CD14-positive monocyte (primary cell): ENCODE measurements around the gene EIF5A2. TPM values are rescaled to one million over a fixed set of nuclear protein-coding genes. Genes with fewer than 3 reads are reported as not detected.
"Not testable (repeated sequence)": the region's sequence is repeated elsewhere in the genome, so short reads cannot be mapped to it uniquely, and the experiment has no call there.

ENCODE experiments used
- DNase-seq, 3 donors: peaks; one replicate each; pipeline ENCODE4 v3.0.0-alpha.2; 2011 to 2022
- H2AFZ ChIP-seq: 2 replicates; pipeline ENCODE4 v1.6.0; 2012; ENCODE audit warnings: mild to moderate bottlenecking, low read depth, low read length, inconsistent platforms; ENCODE audit not compliant: insufficient read depth, poor library complexity, severe bottlenecking
- H3K27ac ChIP-seq, 2 donors: 1 replicate in 1 of 2; 2 replicates in 1 of 2; pipeline ENCODE4 v1.5.1; 2012 to 2013; ENCODE audit warnings: low read length in 2 of 2, control low read depth in 1 of 2, inconsistent platforms in 1 of 2, low read depth in 1 of 2, mild to moderate bottlenecking in 1 of 2
- H3K27me3 ChIP-seq, 2 donors: one replicate each; pipeline versions ENCODE4 v1.6.0 to v1.6.1; 2011 to 2013; ENCODE audit warnings: low read length in 2 of 2; ENCODE audit not compliant: control insufficient read depth in 2 of 2, insufficient read depth in 2 of 2
- H3K36me3 ChIP-seq, 2 donors: replicated peaks in 1 of 2; 1 replicate in 1 of 2; 2 replicates in 1 of 2; pipeline versions ENCODE4 v1.5.1 to v1.6.1; 2012 to 2013; ENCODE audit warnings: low read length in 2 of 2, control low read depth in 1 of 2, inconsistent platforms in 1 of 2, mild to moderate bottlenecking in 1 of 2; ENCODE audit not compliant: insufficient read depth in 2 of 2, control insufficient read depth in 1 of 2
- H3K4me1 ChIP-seq, 2 donors: 1 replicate in 1 of 2; 2 replicates in 1 of 2; pipeline versions ENCODE4 v1.5.1 to v1.6.1; 2012 to 2013; ENCODE audit warnings: low read length in 2 of 2, control low read depth in 1 of 2, inconsistent platforms in 1 of 2, mild to moderate bottlenecking in 1 of 2, moderate library complexity in 1 of 2; ENCODE audit not compliant: insufficient read depth in 2 of 2, control insufficient read depth in 1 of 2
- H3K4me2 ChIP-seq: replicated peaks from 2 replicates; pipeline ENCODE3; 2012; ENCODE audit warnings: low read length, moderate library complexity, mild to moderate bottlenecking; ENCODE audit not compliant: poor library complexity, severe bottlenecking; ENCODE audit errors: extremely low read depth
- H3K4me3 ChIP-seq, 3 experiments: fragments of 200-600 bp in 1 of 3; sonication (generic) in 1 of 3; replicated peaks in 1 of 3; 1 replicate in 2 of 3; 2 replicates in 1 of 3; pipeline ENCODE4 v1.5.1; 2011 to 2013; ENCODE audit warnings: low read length in 3 of 3, mild to moderate bottlenecking in 3 of 3, control low read depth in 2 of 3, low read depth in 2 of 3, inconsistent platforms in 1 of 3, moderate library complexity in 1 of 3
- H3K79me2 ChIP-seq: 2 replicates; pipeline ENCODE4 v1.6.0; 2012; ENCODE audit warnings: mild to moderate bottlenecking, control low read depth, inconsistent platforms, low read length, moderate library complexity; ENCODE audit not compliant: insufficient read depth
- H3K9ac ChIP-seq: 2 replicates; pipeline ENCODE4 v1.6.0; 2017; ENCODE audit warnings: low read length, mild to moderate bottlenecking; ENCODE audit not compliant: insufficient read depth, poor library complexity, severe bottlenecking
- H3K9me3 ChIP-seq, 2 donors: replicated peaks in 1 of 2; 1 replicate in 1 of 2; 2 replicates in 1 of 2; pipeline versions ENCODE4 v1.5.1 to v1.6.1; 2012 to 2013; ENCODE audit warnings: low read length in 2 of 2, control low read depth in 1 of 2; ENCODE audit not compliant: control insufficient read depth in 1 of 2, insufficient read depth in 1 of 2
- H4K20me1 ChIP-seq: 2 replicates; pipeline ENCODE4 v1.6.0; 2012; ENCODE audit warnings: mild to moderate bottlenecking, low read length, control low read depth, moderate library complexity; ENCODE audit not compliant: insufficient read depth
- H3K27ac Mint-ChIP-seq, 7 donors: one replicate each; pipeline ENCODE4 v1.8.0; 2020; ENCODE audit warnings: mild to moderate bottlenecking in 7 of 7, mixed read lengths in 7 of 7, moderate library complexity in 6 of 7, inconsistent platforms in 2 of 7
- H3K27me3 Mint-ChIP-seq, 3 donors: one replicate each; pipeline ENCODE4 v1.8.0; 2021 to 2022; ENCODE audit warnings: low read depth in 3 of 3, mild to moderate bottlenecking in 3 of 3, mixed read lengths in 3 of 3, moderate library complexity in 3 of 3, inconsistent platforms in 1 of 3
- H3K36me3 Mint-ChIP-seq, 2 donors: one replicate each; pipeline ENCODE4 v1.8.0; 2020; ENCODE audit warnings: mixed read lengths in 2 of 2, inconsistent platforms in 1 of 2, mild to moderate bottlenecking in 1 of 2
- H3K4me1 Mint-ChIP-seq: one replicate; pipeline ENCODE4 v1.8.0; 2020; ENCODE audit warnings: mild to moderate bottlenecking, mixed read lengths
- H3K4me3 Mint-ChIP-seq, 2 donors: one replicate each; pipeline ENCODE4 v1.8.0; 2020; ENCODE audit warnings: mild to moderate bottlenecking in 2 of 2, mixed read lengths in 2 of 2, moderate library complexity in 1 of 2
- H3K9me3 Mint-ChIP-seq, 7 donors: one replicate each; pipeline ENCODE4 v1.8.0; 2020 to 2022; ENCODE audit warnings: mixed read lengths in 7 of 7, mild to moderate bottlenecking in 6 of 7, moderate library complexity in 6 of 7, inconsistent platforms in 2 of 7
- WGBS: methylation state at CpG from one replicate; pipeline ENCODE4 v1.1.5; 2013; ENCODE audit warnings: missing lambda C conversion rate; ENCODE audit not compliant: insufficient coverage; 5-methylcytosine and 5-hydroxymethylcytosine counted together
- intact Hi-C, 2 donors: fragments of 100-400 bp; cut with micrococcal nuclease; formaldehyde crosslinking; loops; one replicate each; pipeline versions ENCODE4 v1.15.0 to v1.15.1; 2023
- polyA plus RNA-seq, 3 donors: library from polyadenylated mRNA; depleted of rRNA in 1 of 3; unstranded in 2 of 3; stranded (reverse) in 1 of 3; fragments of 300-500 nt in 2 of 3; fragments of >200 nt in 1 of 3; fragmentation: Illumina TruSeq in 2 of 3; gene quantifications; 1 replicate in 2 of 3; 2 replicates in 1 of 3; pipeline ENCODE4 v1.2.3, GENCODE V29; 2012 to 2021
- TF ChIP-seq, protein P1 (sequence below): fragments of 200-600 bp; IDR thresholded peaks from one replicate; pipeline ENCODE4 v1.8.0; 2022; ENCODE audit warnings: antibody characterized with exemption, mild to moderate bottlenecking

EIF5A2 gene
- polyA plus RNA-seq, 3 donors = 0.49 to 5.4 (median 1.4) TPM

DNA sequence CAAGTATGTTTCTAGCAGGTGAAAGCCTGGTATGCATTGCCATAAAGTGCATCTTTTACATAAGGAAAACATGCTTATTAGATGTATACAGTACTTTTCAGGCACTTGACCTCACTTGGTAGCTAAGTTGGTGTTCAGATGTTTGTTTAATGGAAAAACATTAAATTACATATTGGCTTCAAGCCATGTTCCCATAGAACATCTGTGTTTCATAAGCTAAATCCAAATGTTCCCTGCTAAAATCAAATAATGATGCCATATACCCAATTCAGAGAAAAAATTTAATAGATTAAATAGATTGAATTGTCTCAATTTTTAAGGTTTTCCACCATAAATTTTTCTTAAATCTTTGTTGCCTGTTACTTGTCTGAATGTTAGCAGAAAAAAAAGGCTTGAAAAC lies 19.3 kb downstream of the EIF5A2 start:
- Mint-ChIP-seq H3K9me3 (peaks cover 0 to 4% (median 3%) of the 10 kb centered on the region in 7 donors), H3K4me3 (no peak overlapping the region), H3K27ac (no peak overlapping the region), H3K36me3 (no peaks in the 10 kb centered on the region), H3K4me1 (no peaks in the 10 kb centered on the region), H3K27me3 (peaks cover 0 to 3% (median 0%) of the 10 kb centered on the region in 3 donors)
- no peak overlapping the region for H3K4me2 ChIP-seq
- no peaks in the 10 kb centered on the region for H3K4me1 ChIP-seq
- H3K9me3 ChIP-seq = no peaks in the 10 kb centered on the region
- H3K27ac ChIP-seq = no peak overlapping the region
- no peak for DNase-seq
- no peaks in the 10 kb centered on the region for H3K79me2 ChIP-seq
- H3K36me3 ChIP-seq = no peaks in the 10 kb centered on the region
- intact Hi-C loops = no loop called here
- no peaks in the 10 kb centered on the region for H4K20me1 ChIP-seq
- H3K4me3 ChIP-seq = no peak overlapping the region
- H3K9ac ChIP-seq = no peak overlapping the region
- TF ChIP-seq, protein P1, sequence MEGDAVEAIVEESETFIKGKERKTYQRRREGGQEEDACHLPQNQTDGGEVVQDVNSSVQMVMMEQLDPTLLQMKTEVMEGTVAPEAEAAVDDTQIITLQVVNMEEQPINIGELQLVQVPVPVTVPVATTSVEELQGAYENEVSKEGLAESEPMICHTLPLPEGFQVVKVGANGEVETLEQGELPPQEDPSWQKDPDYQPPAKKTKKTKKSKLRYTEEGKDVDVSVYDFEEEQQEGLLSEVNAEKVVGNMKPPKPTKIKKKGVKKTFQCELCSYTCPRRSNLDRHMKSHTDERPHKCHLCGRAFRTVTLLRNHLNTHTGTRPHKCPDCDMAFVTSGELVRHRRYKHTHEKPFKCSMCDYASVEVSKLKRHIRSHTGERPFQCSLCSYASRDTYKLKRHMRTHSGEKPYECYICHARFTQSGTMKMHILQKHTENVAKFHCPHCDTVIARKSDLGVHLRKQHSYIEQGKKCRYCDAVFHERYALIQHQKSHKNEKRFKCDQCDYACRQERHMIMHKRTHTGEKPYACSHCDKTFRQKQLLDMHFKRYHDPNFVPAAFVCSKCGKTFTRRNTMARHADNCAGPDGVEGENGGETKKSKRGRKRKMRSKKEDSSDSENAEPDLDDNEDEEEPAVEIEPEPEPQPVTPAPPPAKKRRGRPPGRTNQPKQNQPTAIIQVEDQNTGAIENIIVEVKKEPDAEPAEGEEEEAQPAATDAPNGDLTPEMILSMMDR = no peak
- H3K27me3 ChIP-seq = no peaks in the 10 kb centered on the region
- no peak overlapping the region for H2AFZ ChIP-seq

DNA sequence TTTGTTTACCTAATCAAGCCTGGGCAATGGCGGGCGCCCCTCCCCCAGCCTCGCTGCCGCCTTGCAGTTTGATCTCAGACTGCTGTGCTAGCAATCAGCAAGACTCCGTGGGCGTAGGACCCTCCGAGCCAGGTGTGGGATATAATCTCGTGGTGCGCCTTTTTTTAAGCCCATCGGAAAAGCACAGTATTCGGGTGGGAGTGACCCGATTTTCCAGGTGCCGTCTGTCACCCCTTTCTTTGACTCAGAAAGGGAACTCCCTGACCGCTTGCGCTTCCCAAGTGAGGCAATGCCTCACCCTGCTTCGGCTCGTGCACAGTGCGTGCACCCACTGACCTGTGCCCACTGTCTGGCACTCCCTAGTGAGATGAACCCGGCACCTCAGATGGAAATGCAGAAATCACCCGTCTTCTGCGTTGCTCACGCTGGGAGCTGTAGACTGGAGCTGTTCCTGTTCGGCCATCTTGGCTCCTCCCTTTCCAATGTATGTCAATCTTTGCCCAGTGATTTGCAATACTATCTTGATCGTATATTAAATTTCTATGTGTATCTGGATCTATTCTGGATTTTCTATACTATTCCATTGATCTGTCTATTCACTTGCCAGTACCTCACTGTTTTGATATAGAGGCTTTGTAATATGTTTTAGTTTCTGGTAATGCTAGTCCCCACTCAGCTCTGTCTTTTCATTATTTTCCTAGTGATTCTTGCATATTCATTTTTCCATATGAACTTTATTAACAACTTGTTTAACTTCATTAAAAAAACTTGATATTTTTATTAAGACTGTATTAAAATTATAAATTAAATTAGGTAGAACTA lies 24.1 kb downstream of the EIF5A2 start:
- intact Hi-C loops, H3K27me3 Mint-ChIP-seq, H3K4me2 ChIP-seq, H4K20me1 ChIP-seq, H3K4me3 ChIP-seq, H3K9me3 ChIP-seq, H3K9ac ChIP-seq, H3K36me3 Mint-ChIP-seq, H3K27ac ChIP-seq, H3K9me3 Mint-ChIP-seq, H3K4me3 Mint-ChIP-seq, H3K79me2 ChIP-seq, H3K4me1 Mint-ChIP-seq, DNase-seq, H3K4me1 ChIP-seq, H3K27me3 ChIP-seq, H2AFZ ChIP-seq, H3K36me3 ChIP-seq, H3K27ac Mint-ChIP-seq: not testable (repeated sequence)
- 99% methylated on average over 14 of the region's 24 CpGs for WGBS

DNA sequence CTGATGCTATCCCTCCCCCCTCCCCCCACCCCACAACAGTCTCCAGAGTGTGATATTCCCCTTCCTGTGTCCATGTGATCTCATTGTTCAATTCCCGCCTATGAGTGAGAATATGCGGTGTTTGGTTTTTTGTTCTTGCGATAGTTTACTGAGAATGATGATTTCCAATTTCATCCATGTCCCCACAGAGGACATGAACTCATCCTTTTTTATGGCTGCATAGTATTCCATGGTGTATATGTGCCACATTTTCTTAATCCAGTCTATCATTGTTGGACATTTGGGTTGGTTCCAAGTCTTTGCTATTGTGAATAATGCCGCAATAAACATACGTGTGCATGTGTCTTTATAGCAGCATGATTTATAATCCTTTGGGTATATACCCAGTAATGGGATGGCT lies 29.7 kb downstream of the EIF5A2 start:
- H3K9ac ChIP-seq, DNase-seq, H3K27ac Mint-ChIP-seq, H3K27me3 ChIP-seq, H3K4me1 Mint-ChIP-seq, H3K27ac ChIP-seq, H3K4me2 ChIP-seq, H3K9me3 Mint-ChIP-seq, H3K36me3 ChIP-seq, H3K36me3 Mint-ChIP-seq, H3K4me3 Mint-ChIP-seq, H3K27me3 Mint-ChIP-seq, H3K9me3 ChIP-seq, H4K20me1 ChIP-seq, H2AFZ ChIP-seq, H3K4me3 ChIP-seq, intact Hi-C loops, H3K79me2 ChIP-seq, H3K4me1 ChIP-seq: not testable (repeated sequence)
- no CpG with 5 or more reads among the region's 5 CpGs for WGBS

DNA sequence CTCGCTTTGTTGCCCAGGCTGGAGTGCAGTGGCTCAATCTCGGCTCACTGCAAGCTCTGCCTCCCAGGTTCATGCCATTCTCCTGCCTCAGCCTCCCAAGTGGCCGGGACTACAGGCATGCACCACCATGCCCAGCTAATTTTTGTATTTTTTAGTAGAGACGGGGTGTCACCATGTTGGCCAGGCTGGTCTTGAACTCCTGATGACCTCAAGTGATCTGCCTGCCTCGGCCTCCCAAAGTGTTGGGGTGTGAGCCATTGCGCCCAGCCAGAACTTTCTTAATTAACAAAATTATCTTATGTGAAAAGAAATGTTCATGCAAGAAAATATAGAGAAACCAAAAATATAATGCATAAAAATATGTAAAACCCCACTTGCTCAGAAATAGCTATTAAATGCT lies 31.1 kb downstream of the EIF5A2 start:
- H3K4me2 ChIP-seq, intact Hi-C loops, H3K9me3 Mint-ChIP-seq, H3K9ac ChIP-seq, H3K4me3 ChIP-seq, H3K27ac Mint-ChIP-seq, H3K4me3 Mint-ChIP-seq, H3K27me3 ChIP-seq, H3K4me1 ChIP-seq, H4K20me1 ChIP-seq, H3K79me2 ChIP-seq, H3K9me3 ChIP-seq, DNase-seq, H3K27me3 Mint-ChIP-seq, H3K27ac ChIP-seq, H3K36me3 Mint-ChIP-seq, H2AFZ ChIP-seq, H3K36me3 ChIP-seq, H3K4me1 Mint-ChIP-seq: not testable (repeated sequence)
- no CpG with 5 or more reads among the region's 6 CpGs for WGBS
